Activated T-helper 17 cell treated with anti-CD3 and anti-CD28 coated beads, Interleukin-2, amount 50 U/mL, for 72 hours (primary cell): ENCODE data around the gene HSF2BP. TPM values are rescaled to one million over a fixed set of nuclear protein-coding genes. Genes with fewer than 3 reads are reported as not detected.
A peak's percentile ranks its signal among the peaks of the same experiment; 100 is the strongest.
"Not testable (repeated sequence)": the region's sequence is repeated elsewhere in the genome, so short reads cannot be mapped to it uniquely, and the experiment has no call there.

ENCODE experiments used
- ATAC-seq: fragments of 150-1000 bp; cut with Tn5 transposase; replicated peaks from 2 replicates; pipeline ENCODE4 v1.10.0; 2021; ENCODE audit warnings: mild to moderate bottlenecking, moderate library complexity
- H3K27ac Mint-ChIP-seq: one replicate; pipeline ENCODE4 v1.8.0; 2022; ENCODE audit warnings: mixed read lengths
- H3K27me3 Mint-ChIP-seq: one replicate; pipeline ENCODE4 v1.8.0; 2022; ENCODE audit warnings: mixed read lengths
- H3K36me3 Mint-ChIP-seq: one replicate; pipeline ENCODE4 v1.8.0; 2022; ENCODE audit warnings: low read depth, mild to moderate bottlenecking, mixed read lengths
- H3K4me1 Mint-ChIP-seq: one replicate; pipeline ENCODE4 v1.8.0; 2022; ENCODE audit warnings: mixed read lengths
- H3K4me3 Mint-ChIP-seq: one replicate; pipeline ENCODE4 v1.8.0; 2022; ENCODE audit warnings: mild to moderate bottlenecking, mixed read lengths
- H3K9me3 Mint-ChIP-seq: one replicate; pipeline ENCODE4 v1.8.0; 2022; ENCODE audit warnings: mixed read lengths
- total RNA-seq, 2 donors: library from RNA; stranded (reverse); gene quantifications; one replicate each; pipeline ENCODE4 v1.2.3, GENCODE V29; 2022

The HSF2BP gene
- total RNA-seq, 2 donors from 2014 or later: 0.50 to 1.0 TPM

GRCh38 chr21:43498065-43498464, 161.2 kb downstream of the HSF2BP start:
- H3K4me3 Mint-ChIP-seq, ATAC-seq, H3K9me3 Mint-ChIP-seq, H3K27ac Mint-ChIP-seq, H3K36me3 Mint-ChIP-seq, H3K4me1 Mint-ChIP-seq, H3K27me3 Mint-ChIP-seq: not testable (repeated sequence)

DNA sequence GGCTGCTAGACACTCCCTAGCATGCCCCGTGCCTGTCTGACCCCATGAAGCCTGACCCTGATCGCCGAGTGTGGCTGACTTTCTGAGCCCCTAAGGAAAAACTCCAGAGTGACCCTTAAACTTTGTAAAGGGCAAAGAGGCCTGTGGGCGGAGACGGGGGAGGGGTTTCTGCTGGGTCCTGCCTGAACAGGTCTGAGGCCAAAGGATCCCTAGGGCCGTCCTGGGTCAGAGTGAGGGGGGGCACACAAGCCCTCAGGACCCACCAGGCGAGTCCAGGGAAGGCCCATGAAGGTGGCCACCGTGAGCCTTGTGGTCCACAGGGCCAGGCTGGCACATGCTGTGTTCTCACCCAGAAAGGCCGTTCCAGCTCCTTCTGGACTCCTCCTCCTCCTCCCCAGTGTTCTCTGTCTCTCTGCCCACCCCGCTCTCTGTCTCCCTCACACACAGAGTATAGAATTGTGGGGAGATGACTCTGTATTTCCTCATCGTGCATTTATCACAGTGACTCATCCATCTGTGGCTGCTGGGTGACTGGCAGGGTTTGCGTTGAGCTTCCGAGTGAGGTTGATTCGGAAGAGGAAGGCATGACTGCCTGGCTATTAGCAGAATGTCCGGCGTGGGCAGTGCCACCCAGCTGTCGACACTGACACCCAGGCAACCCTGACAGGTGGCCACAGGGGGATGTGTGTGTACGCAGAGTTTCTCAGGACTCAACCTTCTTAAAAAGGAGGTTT, 164.8 kb downstream of the HSF2BP start:
- H3K9me3 Mint-ChIP-seq, H3K36me3 Mint-ChIP-seq, H3K4me1 Mint-ChIP-seq, H3K27ac Mint-ChIP-seq, H3K4me3 Mint-ChIP-seq, H3K27me3 Mint-ChIP-seq: not testable (repeated sequence)
- ATAC-seq: peak; percentile 93

DNA sequence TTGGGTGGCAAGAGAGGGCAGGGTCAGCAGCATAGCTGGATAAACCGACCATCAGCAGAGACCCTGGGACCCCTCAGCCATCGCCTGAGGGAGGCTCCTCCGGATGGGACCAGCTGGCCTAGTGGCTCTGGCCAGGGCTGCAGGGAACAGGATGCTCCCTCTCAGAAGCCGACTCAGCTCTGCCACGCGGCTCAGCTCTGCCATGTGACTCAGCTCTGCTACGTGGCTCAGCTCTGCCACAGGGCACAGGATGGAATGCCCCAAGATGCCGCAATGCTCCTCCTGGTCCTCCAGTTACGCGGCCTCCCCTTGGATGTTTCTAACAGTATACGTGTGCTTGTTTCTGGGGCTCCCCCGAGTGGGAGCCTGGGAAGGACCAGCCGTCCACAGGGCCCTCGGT, 165.8 kb downstream of the HSF2BP start:
- H3K4me1 Mint-ChIP-seq, H3K36me3 Mint-ChIP-seq, H3K9me3 Mint-ChIP-seq, H3K27ac Mint-ChIP-seq, H3K4me3 Mint-ChIP-seq, H3K27me3 Mint-ChIP-seq: not testable (repeated sequence)
- ATAC-seq: peak; percentile 66

DNA sequence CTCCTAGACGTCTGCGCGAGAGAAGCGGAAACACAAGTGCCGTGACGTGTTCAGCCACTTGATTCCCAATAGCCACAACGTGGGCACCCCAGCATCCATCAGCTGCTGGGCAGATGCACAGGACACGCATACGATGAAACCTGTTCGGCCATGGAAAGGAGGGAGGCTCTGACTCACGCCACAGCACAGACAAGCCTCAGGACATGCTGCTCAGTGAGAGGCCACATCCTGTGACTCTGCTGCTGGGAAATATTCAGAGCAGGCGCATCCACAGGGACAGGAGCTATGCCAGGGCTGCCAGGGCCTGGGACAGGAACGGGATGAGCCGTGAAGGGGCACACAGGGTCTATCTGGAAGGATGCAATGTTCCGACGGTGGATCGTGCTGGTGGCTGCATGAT, 171.1 kb downstream of the HSF2BP start:
- not testable (repeated sequence) for H3K4me1 Mint-ChIP-seq, H3K27ac Mint-ChIP-seq, H3K4me3 Mint-ChIP-seq, H3K36me3 Mint-ChIP-seq, ATAC-seq, H3K9me3 Mint-ChIP-seq, H3K27me3 Mint-ChIP-seq

- H3K27ac Mint-ChIP-seq, ATAC-seq, H3K4me1 Mint-ChIP-seq, H3K27me3 Mint-ChIP-seq, H3K4me3 Mint-ChIP-seq, H3K36me3 Mint-ChIP-seq, H3K9me3 Mint-ChIP-seq: not testable (repeated sequence)
Measured at GRCh38 chr21:43486051-43486450, 173.2 kb downstream of the HSF2BP start.

- H3K27ac Mint-ChIP-seq, H3K9me3 Mint-ChIP-seq, H3K36me3 Mint-ChIP-seq, H3K27me3 Mint-ChIP-seq, H3K4me1 Mint-ChIP-seq, H3K4me3 Mint-ChIP-seq, ATAC-seq: not testable (repeated sequence)
Measured at GRCh38 chr21:43485016-43485415, 174.3 kb downstream of the HSF2BP start.

GRCh38 chr21:43479197-43479596, 180.1 kb downstream of the HSF2BP start:
- not testable (repeated sequence) for H3K27me3 Mint-ChIP-seq, H3K9me3 Mint-ChIP-seq, H3K27ac Mint-ChIP-seq, H3K4me3 Mint-ChIP-seq, H3K4me1 Mint-ChIP-seq, ATAC-seq, H3K36me3 Mint-ChIP-seq

Other genes with a start within 250 kb of the HSF2BP start
- gene SIK1, start 232.4 kb downstream of the HSF2BP start, total RNA-seq: 1 to 10 TPM; 8.1 to 8.5 TPM
- gene RRP1B, start 72 bp upstream of the HSF2BP start, total RNA-seq: 10 to 100 TPM; 34.5 to 76.3 TPM
- 100 to 1,000 TPM; 102 to 115 TPM for gene PDXK, start 59.6 kb upstream of the HSF2BP start, total RNA-seq
- 10 to 100 TPM; 32.5 to 33.6 TPM for gene CSTB, start 116.8 kb upstream of the HSF2BP start, total RNA-seq
- gene RRP1, start 130.1 kb upstream of the HSF2BP start, total RNA-seq: 10 to 100 TPM; 33.3 to 57.4 TPM
- gene AGPAT3, start 205.7 kb upstream of the HSF2BP start, total RNA-seq: 10 to 100 TPM; 44.8 to 100.0 TPM